Thymus (tissue), 11 donors: ENCODE measurements around the gene TARS2. TPM values are rescaled to one million over a fixed set of nuclear protein-coding genes. Genes with fewer than 3 reads are reported as not detected.

ENCODE experiments used
- DNase-seq, 9 donors: peaks; one replicate each; pipeline ENCODE4 v3.0.0-alpha.2; 2013; ENCODE audit warnings: low spot score in 9 of 9, low read depth in 6 of 9, missing footprints in 1 of 9
- H3K27ac ChIP-seq, 2 donors: one replicate each; pipeline ENCODE4 v1.5.1; 2013; ENCODE audit warnings: control low read depth in 1 of 2, low read depth in 1 of 2, low read length in 1 of 2, mild to moderate bottlenecking in 1 of 2, moderate library complexity in 1 of 2
- H3K27me3 ChIP-seq, 2 donors: one replicate each; pipeline ENCODE4 v1.5.1; 2013; ENCODE audit warnings: low read length in 1 of 2; ENCODE audit not compliant: control insufficient read depth in 2 of 2, insufficient read depth in 1 of 2
- H3K36me3 ChIP-seq, 2 donors: one replicate each; pipeline ENCODE4 v1.5.1; 2013; ENCODE audit warnings: low read length in 1 of 2, mild to moderate bottlenecking in 1 of 2, moderate library complexity in 1 of 2; ENCODE audit not compliant: control insufficient read depth in 2 of 2, insufficient read depth in 2 of 2
- H3K4me1 ChIP-seq, 2 donors: one replicate each; pipeline ENCODE4 v1.5.1; 2013; ENCODE audit warnings: low read length in 2 of 2; ENCODE audit not compliant: control insufficient read depth in 2 of 2, insufficient read depth in 2 of 2
- H3K4me3 ChIP-seq, 2 donors: one replicate each; pipeline ENCODE4 v1.5.1; 2013; ENCODE audit warnings: low read length in 2 of 2, control low read depth in 1 of 2, mild to moderate bottlenecking in 1 of 2
- H3K9me3 ChIP-seq, 2 donors: one replicate each; pipeline ENCODE4 v1.5.1; 2013; ENCODE audit warnings: low read length in 1 of 2, mild to moderate bottlenecking in 1 of 2; ENCODE audit not compliant: control insufficient read depth in 2 of 2, insufficient read depth in 1 of 2
- WGBS: extraction: QIAGEN DNeasy Blood & Tissue Kit; methylation state at CpG from one replicate; pipeline ENCODE4 v1.1.7; 2013; 5-methylcytosine and 5-hydroxymethylcytosine counted together
- polyA plus RNA-seq: library from polyadenylated mRNA; stranded (reverse); fragments of 200-250 nt; gene quantifications from one replicate; pipeline ENCODE4 v1.2.3, GENCODE V29; 2013
- total RNA-seq: library from RNA; stranded (reverse); fragments of 120-200 nt; gene quantifications from one replicate; pipeline ENCODE4 v1.2.4, GENCODE V29; 2013
- donor health status: healthy.

Gene TARS2
- total and polyA plus RNA-seq, 2 donors: 12.6 to 17.5 TPM

GRCh38 chr1:150472601-150473200, 14.5 kb upstream of the TARS2 start:
- 97% methylated on average over 10 of the region's 10 CpGs for WGBS
- H3K36me3 ChIP-seq: peaks cover 33 to 52% of the 10 kb centered on the region in 2 donors

GRCh38 chr1:150473659-150474058, 13.6 kb upstream of the TARS2 start:
- DNase-seq: no peak
- no peak overlapping the region for H3K4me3 ChIP-seq
- WGBS: 94% methylated on average over 4 of the region's 4 CpGs
- no peaks in the 10 kb centered on the region for H3K27me3 ChIP-seq
- H3K27ac ChIP-seq: no peak overlapping the region
- H3K9me3 ChIP-seq: no peaks in the 10 kb centered on the region
- peaks cover 31 to 48% of the 10 kb centered on the region in 2 donors for H3K36me3 ChIP-seq
- H3K4me1 ChIP-seq: no peaks in the 10 kb centered on the region

More at GRCh38 chr1:150472601-150473200, 14.5 kb upstream of the TARS2 start:
- no peaks in the 10 kb centered on the region for H3K27me3 ChIP-seq
- H3K4me1 ChIP-seq: no peaks in the 10 kb centered on the region
- H3K9me3 ChIP-seq: no peaks in the 10 kb centered on the region
- no peak overlapping the region for H3K27ac ChIP-seq
- no peak overlapping the region for H3K4me3 ChIP-seq
- no peak for DNase-seq

- DNase-seq: no peak
- H3K36me3 ChIP-seq: peaks cover 31 to 45% of the 10 kb centered on the region in 2 donors
- H3K4me1 ChIP-seq: no peaks in the 10 kb centered on the region
- no peak overlapping the region for H3K4me3 ChIP-seq
- H3K9me3 ChIP-seq: no peaks in the 10 kb centered on the region
- 81% methylated on average over 4 of the region's 4 CpGs for WGBS
- H3K27me3 ChIP-seq: no peaks in the 10 kb centered on the region
- no peak overlapping the region for H3K27ac ChIP-seq
These were observed 12.3 kb upstream of the TARS2 start for GRCh38 chr1:150474869-150475268.

- H3K36me3 ChIP-seq: peaks cover 14 to 26% of the 10 kb centered on the region in 2 donors
- WGBS: 90% methylated on average over 3 of the region's 3 CpGs
- DNase-seq: no peak
- H3K4me3 ChIP-seq: no peak overlapping the region
- no peaks in the 10 kb centered on the region for H3K4me1 ChIP-seq
- H3K27me3 ChIP-seq: no peaks in the 10 kb centered on the region
- H3K9me3 ChIP-seq: no peaks in the 10 kb centered on the region
- no peak overlapping the region for H3K27ac ChIP-seq
These were observed 10.5 kb upstream of the TARS2 start for GRCh38 chr1:150476754-150477153.

- no peak for DNase-seq
- Histone ChIP-seq H3K27ac (no peak overlapping the region), H3K36me3 (peaks cover 9 to 20% of the 10 kb centered on the region in 2 donors), H3K4me3 (no peak overlapping the region), H3K27me3 (no peaks in the 10 kb centered on the region), H3K9me3 (no peaks in the 10 kb centered on the region), H3K4me1 (no peaks in the 10 kb centered on the region)
- 95% methylated on average over 1 of the region's 1 CpG for WGBS
These were observed 9.9 kb upstream of the TARS2 start for GRCh38 chr1:150477320-150477719.

- H3K36me3 ChIP-seq: peaks cover 4 to 16% of the 10 kb centered on the region in 2 donors
- no peak overlapping the region for H3K4me3 ChIP-seq
- 87% methylated on average over 4 of the region's 4 CpGs for WGBS
- no peaks in the 10 kb centered on the region for H3K27me3 ChIP-seq
- H3K4me1 ChIP-seq: no peaks in the 10 kb centered on the region
- DNase-seq: no peak
- H3K9me3 ChIP-seq: no peaks in the 10 kb centered on the region
- H3K27ac ChIP-seq: no peak overlapping the region
These were observed 9.5 kb upstream of the TARS2 start for GRCh38 chr1:150477733-150478132.

- no peak overlapping the region for H3K27ac ChIP-seq
- no peak for DNase-seq
- no peak overlapping the region for H3K4me3 ChIP-seq
- H3K27me3 ChIP-seq: no peaks in the 10 kb centered on the region
- peaks cover 0 to 5% of the 10 kb centered on the region in 2 donors for H3K36me3 ChIP-seq
- no peaks in the 10 kb centered on the region for H3K9me3 ChIP-seq
- no peaks in the 10 kb centered on the region for H3K4me1 ChIP-seq
- 87% methylated on average over 4 of the region's 4 CpGs for WGBS
These were observed 7.8 kb upstream of the TARS2 start for GRCh38 chr1:150479370-150479769.

- no peaks in the 10 kb centered on the region for H3K27me3 ChIP-seq
- no peaks in the 10 kb centered on the region for H3K9me3 ChIP-seq
- H3K4me1 ChIP-seq: no peaks in the 10 kb centered on the region
- no peak overlapping the region for H3K4me3 ChIP-seq
- WGBS: 84% methylated on average over 2 of the region's 2 CpGs
- no peak overlapping the region for H3K27ac ChIP-seq
- H3K36me3 ChIP-seq: peaks cover 0 to 2% of the 10 kb centered on the region in 2 donors
- DNase-seq: no peak
These were observed 7.3 kb upstream of the TARS2 start for GRCh38 chr1:150479927-150480352.

GRCh38 chr1:150484431-150484830, 2.8 kb upstream of the TARS2 start:
- Histone ChIP-seq H3K27me3 (no peaks in the 10 kb centered on the region), H3K4me3 (no peak overlapping the region), H3K4me1 (peaks cover 6 to 8% of the 10 kb centered on the region in 2 donors), H3K36me3 (peaks cover 0 to 4% of the 10 kb centered on the region in 2 donors), H3K27ac (no peak overlapping the region), H3K9me3 (no peaks in the 10 kb centered on the region)
- WGBS: 96% methylated on average over 5 of the region's 5 CpGs
- no peak for DNase-seq
